Fibroblast of lung (primary cell): ENCODE results near the gene CCDC34.

Experiments used
- CTCF ChIP-seq, 2 donors: IDR thresholded peaks in 1 of 2; conservative IDR thresholded peaks in 1 of 2; 1 replicate in 1 of 2; 2 replicates in 1 of 2; pipeline ENCODE4 v1.5.1; 2011 to 2012; ENCODE audit warnings: low read length in 2 of 2, control low read depth in 1 of 2, inconsistent platforms in 1 of 2, low read depth in 1 of 2, mild to moderate bottlenecking in 1 of 2
- EZH2 ChIP-seq: IDR thresholded peaks from 2 replicates; pipeline ENCODE4 v1.5.1; 2012; ENCODE audit warnings: low read length, control low read depth, mild to moderate bottlenecking; ENCODE audit errors: missing control alignments

- TF ChIP-seq CTCF (conservative IDR thresholded peaks at IDR 0.05 in 1 of 2, IDR thresholded peaks at IDR 0.05 in 1 of 2; ENCODE audit: low read depth in 1 of 2, low read length in 2 of 2): no peak
- no peak for TF ChIP-seq EZH2
Measured at GRCh38 chr11:27396259-27396839, 33.3 kb upstream of the CCDC34 start.
